ENCODE data around the gene FXYD6. TPM values are rescaled to one million over a fixed set of nuclear protein-coding genes. Genes with fewer than 3 reads are reported as not detected.
A peak's percentile ranks its signal among the peaks of the same experiment; 100 is the strongest.

Gene FXYD6
- total and polyA plus RNA-seq, 11 donors = 24.6 to 54.0 (median 39.5) TPM

GRCh38 chr11:117792241-117792640 is 84.2 kb downstream of the FXYD6 start:
- no peak for TF ChIP-seq POLR2A (IDR thresholded peaks at IDR 0.05)
- no peak for TF ChIP-seq CTCF (IDR thresholded peaks at IDR 0.05)
- Histone ChIP-seq H3K36me3 (no peaks in the 10 kb centered on the region), H3K9me3 (no peaks in the 10 kb centered on the region), H3K4me3 (no peak overlapping the region), H3K27me3 (peaks cover 19 to 46% (median 30%) of the 10 kb centered on the region in 9 donors), H3K27ac (no peak overlapping the region), H3K4me1 (peaks cover 7 to 21% (median 15%) of the 10 kb centered on the region in 12 donors)
- DNase-seq = no peak
- intact Hi-C loops (cut with DNase I) = no loop called here
- WGBS, 4 donors = 86 to 95% (median 93%) methylated on average over 5 of the region's 5 CpGs
- ATAC-seq = no peak

- intact Hi-C loops (cut with DNase I) = no loop called here
- WGBS, 4 donors = 69 to 92% (median 78%) methylated on average over 3 of the region's 3 CpGs
These were observed 86.2 kb downstream of the FXYD6 start for GRCh38 chr11:117790279-117790678.

GRCh38 chr11:117789241-117789640 is 87.2 kb downstream of the FXYD6 start:
- Histone ChIP-seq H3K9me3 (no peaks in the 10 kb centered on the region), H3K36me3 (no peaks in the 10 kb centered on the region), H3K4me3 (no peak overlapping the region), H3K27ac (no peak overlapping the region), H3K27me3 (peaks cover 0 to 16% (median 3%) of the 10 kb centered on the region in 9 donors), H3K4me1 (no peaks in the 10 kb centered on the region)
- intact Hi-C loops (cut with DNase I) = no loop called here
- peak in 1 of 4 donors; percentile 33 for ATAC-seq
- TF ChIP-seq POLR2A (IDR thresholded peaks at IDR 0.05) = no peak
- no peak for TF ChIP-seq CTCF (IDR thresholded peaks at IDR 0.05)
- WGBS, 4 donors = 83 to 90% (median 84%) methylated on average over 4 of the region's 4 CpGs
- no peak for DNase-seq

More at GRCh38 chr11:117790279-117790678, 86.2 kb downstream of the FXYD6 start:
- no peak for TF ChIP-seq CTCF (IDR thresholded peaks at IDR 0.05)
- H3K27ac ChIP-seq = no peak overlapping the region
- no peak overlapping the region for H3K4me3 ChIP-seq
- ATAC-seq (no peak), DNase-seq (no peak)
- H3K9me3 ChIP-seq = no peaks in the 10 kb centered on the region
- peaks cover 0 to 1% (median 0%) of the 10 kb centered on the region in 12 donors for H3K4me1 ChIP-seq
- peaks cover 4 to 27% (median 11%) of the 10 kb centered on the region in 9 donors for H3K27me3 ChIP-seq
- no peaks in the 10 kb centered on the region for H3K36me3 ChIP-seq

Other genes starting within 250 kb of the FXYD6 start
- gene DSCAML1, start 79.4 kb downstream of the FXYD6 start, total RNA-seq = 1 to 10 TPM in 3 of 9 donors, under 1 TPM in 6; 0.05 to 1.7 (median 0.81) TPM
- gene DSCAML1, start 79.4 kb downstream of the FXYD6 start, polyA plus RNA-seq = under 1 TPM; 0.11 to 0.76 TPM
- gene FXYD2, start 51.9 kb downstream of the FXYD6 start, total RNA-seq = 1 to 10 TPM in 5 of 9 donors, under 1 TPM in 3, not detected in 1; 0.48 to 2.7 (median 1.8) TPM
- 1 to 10 TPM in 1 of 2 donors, under 1 TPM in 1; 0.53 to 1.8 TPM for gene FXYD2, start 51.9 kb downstream of the FXYD6 start, polyA plus RNA-seq
- gene TMPRSS13, start 52.7 kb upstream of the FXYD6 start, total RNA-seq = under 1 TPM in 4 of 9 donors, not detected in 5; 0.06 to 0.51 (median 0.25) TPM
- under 1 TPM; 0.03 to 0.08 TPM for gene TMPRSS13, start 52.7 kb upstream of the FXYD6 start, polyA plus RNA-seq
- 10 to 100 TPM in 2 of 9 donors, 1 to 10 TPM in 7; 2.1 to 49.0 (median 6.3) TPM for gene IL10RA, start 109.7 kb upstream of the FXYD6 start, total RNA-seq
- gene IL10RA, start 109.7 kb upstream of the FXYD6 start, polyA plus RNA-seq = 1 to 10 TPM; 3.7 to 3.9 TPM
- gene TMPRSS4, start 200.4 kb upstream of the FXYD6 start, total RNA-seq = under 1 TPM in 3 of 9 donors, not detected in 6; 0.13 to 0.39 (median 0.32) TPM
- under 1 TPM in 1 of 2 donors, not detected in 1; 0.26 TPM for gene TMPRSS4, start 200.4 kb upstream of the FXYD6 start, polyA plus RNA-seq
- gene SMIM35, start 210.3 kb upstream of the FXYD6 start, total RNA-seq = under 1 TPM in 1 of 9 donors, not detected in 8; 0.21 TPM
- gene SMIM35, start 210.3 kb upstream of the FXYD6 start, polyA plus RNA-seq = not detected